Measurements from ENCODE around the gene BACE2. TPM values are rescaled to one million over a fixed set of nuclear protein-coding genes. Genes with fewer than 3 reads are reported as not detected.
A peak's percentile ranks its signal among the peaks of the same experiment; 100 is the strongest.

The BACE2 gene
- total and polyA plus RNA-seq, 2 donors (not counting 1 experiment from before 2014, with no cell fraction given) = 19.5 to 31.5 TPM

DNA sequence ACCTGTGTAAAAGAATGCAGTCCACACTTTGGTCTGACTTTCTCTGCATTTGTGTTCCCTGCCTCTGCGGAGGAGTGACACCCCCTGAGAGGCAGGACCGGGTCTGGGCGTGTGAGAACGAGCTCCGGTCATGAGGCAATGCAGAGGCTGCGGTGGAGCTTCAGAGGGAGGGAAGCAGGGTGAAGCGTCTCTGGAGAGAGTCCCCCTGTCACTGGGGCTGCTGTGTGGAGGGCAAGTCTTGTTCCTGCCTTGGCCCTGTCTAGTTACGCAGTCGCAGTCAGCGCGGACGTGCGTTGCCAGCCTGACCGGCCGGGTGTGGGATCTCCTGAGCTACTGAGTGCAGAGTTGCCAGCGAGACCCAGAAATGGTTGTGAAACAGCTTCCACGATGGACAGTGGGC, 48.5 kb downstream of the BACE2 start:
- H3K4me1 ChIP-seq (ENCODE audit: control insufficient read depth, extremely low read depth, insufficient read depth, low read length) = no peaks in the 10 kb centered on the region
- no peak overlapping the region for H3K9ac ChIP-seq (ENCODE audit: insufficient read depth, low read length)
- TF ChIP-seq EZH2 (IDR thresholded peaks at IDR 0.05; ENCODE audit: low read length, missing control alignments) (no peak), CTCF (conservative IDR thresholded peaks at IDR 0.05 in 1 of 2, IDR thresholded peaks at IDR 0.05 in 1 of 2; ENCODE audit: low read depth in 1 of 2, low read length in 2 of 2) (no peak)
- no peak overlapping the region for H2AFZ ChIP-seq (ENCODE audit: low read length)
- H4K20me1 ChIP-seq (ENCODE audit: control insufficient read depth, extremely low read depth, insufficient read depth, low read length) = no peaks in the 10 kb centered on the region
- H3K27ac ChIP-seq (ENCODE audit: insufficient read depth, low read length) = no peak overlapping the region
- no peaks in the 10 kb centered on the region for H3K79me2 ChIP-seq (ENCODE audit: control insufficient read depth, insufficient read depth, low read length)
- no peaks in the 10 kb centered on the region for H3K27me3 ChIP-seq (ENCODE audit: control insufficient read depth, insufficient read depth, low read length)
- H3K36me3 ChIP-seq (ENCODE audit: control insufficient read depth, insufficient read depth, low read length) = no peaks in the 10 kb centered on the region
- H3K4me2 ChIP-seq (ENCODE audit: extremely low read depth, insufficient read depth, low read length) = no peak overlapping the region
- no peak for DNase-seq (ENCODE audit: low read depth in 2 of 2)
- no peaks in the 10 kb centered on the region for H3K9me3 ChIP-seq (ENCODE audit: control insufficient read depth, insufficient read depth, low read depth, low read length)
- no peak overlapping the region for H3K4me3 ChIP-seq (replicated peaks in 1 of 4; ENCODE audit: control extremely low read depth in 1 of 4, insufficient read depth in 1 of 4, low read depth in 3 of 4, low read length in 4 of 4)

DNA sequence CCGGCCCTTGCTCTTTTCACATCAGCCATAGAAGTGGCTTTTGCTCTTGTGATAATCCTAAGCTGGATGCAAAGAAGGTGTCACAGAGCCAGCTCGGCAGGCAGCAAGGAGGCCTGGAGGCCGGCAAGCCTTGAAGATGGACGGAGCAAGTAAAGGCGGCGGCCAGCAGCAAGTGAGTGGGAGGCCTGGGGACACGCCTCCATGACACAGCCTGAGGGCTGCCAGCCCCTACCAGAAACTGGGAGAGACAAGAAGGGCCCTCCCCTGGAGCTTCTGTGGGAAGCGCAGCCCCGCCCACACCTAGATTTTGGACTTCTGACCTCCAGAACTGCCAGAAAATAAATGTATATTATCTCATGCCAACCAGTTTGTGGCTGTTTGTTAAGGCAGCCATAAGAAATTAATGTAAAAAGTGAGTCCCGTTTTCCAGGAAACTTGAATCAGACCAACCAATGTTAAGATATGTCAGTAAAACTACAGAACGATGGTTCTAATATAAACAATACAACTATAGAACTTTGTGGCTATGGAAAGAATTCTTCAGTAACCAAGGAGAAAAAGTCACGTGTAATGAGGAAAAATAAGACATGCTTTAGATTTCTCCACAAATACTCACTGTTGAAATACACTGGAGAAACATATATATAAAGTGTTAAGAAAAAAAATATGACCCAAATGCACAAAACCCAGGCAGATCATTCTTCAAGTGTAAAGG, 49.9 kb downstream of the BACE2 start:
- Histone ChIP-seq H2AFZ (ENCODE audit: low read length) (no peak overlapping the region), H3K4me3 (replicated peaks in 1 of 4; ENCODE audit: control extremely low read depth in 1 of 4, insufficient read depth in 1 of 4, low read depth in 3 of 4, low read length in 4 of 4) (no peak overlapping the region), H3K27ac (ENCODE audit: insufficient read depth, low read length) (peak overlapping the region; percentile 31), H3K36me3 (ENCODE audit: control insufficient read depth, insufficient read depth, low read length) (no peaks in the 10 kb centered on the region), H3K4me1 (ENCODE audit: control insufficient read depth, extremely low read depth, insufficient read depth, low read length) (no peaks in the 10 kb centered on the region), H3K9ac (ENCODE audit: insufficient read depth, low read length) (no peak overlapping the region), H3K27me3 (ENCODE audit: control insufficient read depth, insufficient read depth, low read length) (no peaks in the 10 kb centered on the region), H3K9me3 (ENCODE audit: control insufficient read depth, insufficient read depth, low read depth, low read length) (no peaks in the 10 kb centered on the region), H3K4me2 (ENCODE audit: extremely low read depth, insufficient read depth, low read length) (peak overlapping the region; percentile 66), H3K79me2 (ENCODE audit: control insufficient read depth, insufficient read depth, low read length) (no peaks in the 10 kb centered on the region), H4K20me1 (ENCODE audit: control insufficient read depth, extremely low read depth, insufficient read depth, low read length) (no peaks in the 10 kb centered on the region)
- DNase-seq (ENCODE audit: low read depth in 2 of 2) = peak; percentile 51 to 87
- TF ChIP-seq EZH2 (IDR thresholded peaks at IDR 0.05; ENCODE audit: low read length, missing control alignments) = no peak
- no peak for TF ChIP-seq CTCF (conservative IDR thresholded peaks at IDR 0.05 in 1 of 2, IDR thresholded peaks at IDR 0.05 in 1 of 2; ENCODE audit: low read depth in 1 of 2, low read length in 2 of 2)

GRCh38 chr21:41219498-41220207, 51.7 kb downstream of the BACE2 start:
- no peaks in the 10 kb centered on the region for H4K20me1 ChIP-seq (ENCODE audit: control insufficient read depth, extremely low read depth, insufficient read depth, low read length)
- H3K4me2 ChIP-seq (ENCODE audit: extremely low read depth, insufficient read depth, low read length) = no peak overlapping the region
- TF ChIP-seq EZH2 (IDR thresholded peaks at IDR 0.05; ENCODE audit: low read length, missing control alignments) (no peak), CTCF (conservative IDR thresholded peaks at IDR 0.05 in 1 of 2, IDR thresholded peaks at IDR 0.05 in 1 of 2; ENCODE audit: low read depth in 1 of 2, low read length in 2 of 2) (no peak)
- H3K27ac ChIP-seq (ENCODE audit: insufficient read depth, low read length) = no peak overlapping the region
- no peak overlapping the region for H3K9ac ChIP-seq (ENCODE audit: insufficient read depth, low read length)
- DNase-seq (ENCODE audit: low read depth in 2 of 2) = peak in 1 of 2 donors; percentile 44
- no peaks in the 10 kb centered on the region for H3K4me1 ChIP-seq (ENCODE audit: control insufficient read depth, extremely low read depth, insufficient read depth, low read length)
- H3K9me3 ChIP-seq (ENCODE audit: control insufficient read depth, insufficient read depth, low read depth, low read length) = no peaks in the 10 kb centered on the region
- H3K79me2 ChIP-seq (ENCODE audit: control insufficient read depth, insufficient read depth, low read length) = no peaks in the 10 kb centered on the region
- H3K36me3 ChIP-seq (ENCODE audit: control insufficient read depth, insufficient read depth, low read length) = no peaks in the 10 kb centered on the region
- H3K4me3 ChIP-seq (replicated peaks in 1 of 4; ENCODE audit: control extremely low read depth in 1 of 4, insufficient read depth in 1 of 4, low read depth in 3 of 4, low read length in 4 of 4) = no peak overlapping the region
- H3K27me3 ChIP-seq (ENCODE audit: control insufficient read depth, insufficient read depth, low read length) = no peaks in the 10 kb centered on the region
- no peak overlapping the region for H2AFZ ChIP-seq (ENCODE audit: low read length)

Measured in fibroblast of lung (primary cell).